ENCODE results near the gene MTA1. TPM values are rescaled to one million over a fixed set of nuclear protein-coding genes. Genes with fewer than 3 reads are reported as not detected.

The MTA1 gene
- total and polyA plus RNA-seq, 2 donors (not counting 1 experiment from before 2014, with no cell fraction given) = 137 to 147 TPM

GRCh38 chr14:105460616-105461015 lies 41.0 kb downstream of the MTA1 start:
- 95% methylated on average over 13 of the region's 17 CpGs for whole genome bisulfite sequencing (ENCODE audit: insufficient coverage)
- H3K9me3 ChIP-seq (ENCODE audit: control extremely low read depth in 1 of 3, control insufficient read depth in 2 of 3, insufficient read depth in 1 of 3, low read length in 2 of 3) = no peaks in the 10 kb centered on the region
- ChIA-PET POLR2A (no interaction called here), CTCF (no interaction called here)
- H3K27me3 ChIP-seq (replicated peaks in 1 of 4; ENCODE audit: control extremely low read depth in 1 of 4, control insufficient read depth in 3 of 4, insufficient read depth in 4 of 4, low read length in 3 of 4) = no peaks in the 10 kb centered on the region
- Mint-ChIP-seq H3K27me3 (no peaks in the 10 kb centered on the region), H3K4me3 (no peak overlapping the region), H3K4me1 (no peaks in the 10 kb centered on the region), H3K9me3 (ENCODE audit: insufficient read depth) (no peaks in the 10 kb centered on the region), H3K27ac (no peak overlapping the region)
- DNase-seq (no peak), ATAC-seq (ENCODE audit: low read depth) (no peak)
- H3K4me2 ChIP-seq (replicated peaks; ENCODE audit: low read depth, low read length, poor library complexity, severe bottlenecking) = no peak overlapping the region
- intact Hi-C loops (cut with micrococcal nuclease) = no loop called here
- H3K36me3 ChIP-seq (replicated peaks in 1 of 2; ENCODE audit: control extremely low read depth in 1 of 2, control insufficient read depth in 1 of 2, extremely low read depth in 1 of 2, insufficient read depth in 2 of 2, low read length in 1 of 2) = peaks cover 0 to 51% of the 10 kb centered on the region in 2 experiments
- peaks cover 4% of the 10 kb centered on the region for H3K79me2 ChIP-seq (ENCODE audit: control insufficient read depth, insufficient read depth, low read length)
- no peak overlapping the region for H2AFZ ChIP-seq (ENCODE audit: insufficient read depth, low read depth, low read length, poor library complexity, severe bottlenecking)
- H3K27ac ChIP-seq (ENCODE audit: low read length in 2 of 2) = no peak overlapping the region
- peaks cover 16% of the 10 kb centered on the region for H4K20me1 ChIP-seq (ENCODE audit: control insufficient read depth, insufficient read depth, low read length, poor library complexity, severe bottlenecking)
- no peak overlapping the region for H3K9ac ChIP-seq (ENCODE audit: low read length)
- TF ChIP-seq CTCF (IDR thresholded peaks at IDR 0.05) = no peak
- no peak for TF ChIP-seq EZH2 (IDR thresholded peaks at IDR 0.05; ENCODE audit: borderline replicate concordance, insufficient read depth, low read depth, low read length, poor library complexity, severe bottlenecking)
- no peak overlapping the region for H3K4me3 ChIP-seq (ENCODE audit: control extremely low read depth in 1 of 5, extremely low read depth in 1 of 5, insufficient read depth in 1 of 5, low read depth in 2 of 5, low read length in 4 of 5)
- H3K4me1 ChIP-seq (ENCODE audit: control insufficient read depth in 2 of 2, insufficient read depth in 2 of 2, low read length in 2 of 2) = no peaks in the 10 kb centered on the region

DNA sequence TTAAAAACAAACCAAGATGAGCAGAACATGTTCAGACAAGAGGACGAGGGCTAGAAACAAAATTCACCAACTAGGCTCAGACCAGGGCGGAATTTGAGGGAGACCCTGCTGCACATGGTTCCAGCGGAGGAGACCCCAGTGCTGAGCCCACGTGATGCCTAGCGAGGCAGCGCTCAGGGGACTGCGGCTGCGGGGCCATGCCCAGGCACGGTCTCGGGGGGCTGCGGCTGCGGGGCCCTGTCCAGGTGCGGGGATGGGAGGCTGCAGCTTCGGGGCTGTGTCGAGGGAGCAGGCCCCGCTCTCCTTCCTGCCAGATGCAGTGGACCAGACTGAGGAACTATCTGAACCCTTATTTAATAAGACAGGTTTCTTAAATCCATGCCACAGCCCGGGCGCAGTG lies 42.3 kb downstream of the MTA1 start:
- no peaks in the 10 kb centered on the region for H3K4me1 ChIP-seq (ENCODE audit: control insufficient read depth in 2 of 2, insufficient read depth in 2 of 2, low read length in 2 of 2)
- H4K20me1 ChIP-seq (ENCODE audit: control insufficient read depth, insufficient read depth, low read length, poor library complexity, severe bottlenecking) = peaks cover 8% of the 10 kb centered on the region
- H3K27ac ChIP-seq (ENCODE audit: low read length in 2 of 2) = no peak overlapping the region
- ChIA-PET POLR2A (no interaction called here), CTCF (interaction anchor here (0.8 to 1.9 kb wide), 3 partner anchors 19 to 90 kb away, joined by 3 to 6 read pairs (median 4); no protein-coding TSS in a partner anchor)
- H3K9me3 Mint-ChIP-seq (ENCODE audit: insufficient read depth) = no peaks in the 10 kb centered on the region
- 96% methylated on average over 18 of the region's 18 CpGs for WGBS (ENCODE audit: insufficient coverage)
- H3K9ac ChIP-seq (ENCODE audit: low read length) = no peak overlapping the region
- H3K9me3 ChIP-seq (ENCODE audit: control extremely low read depth in 1 of 3, control insufficient read depth in 2 of 3, insufficient read depth in 1 of 3, low read length in 2 of 3) = no peaks in the 10 kb centered on the region
- TF ChIP-seq EZH2 (IDR thresholded peaks at IDR 0.05; ENCODE audit: borderline replicate concordance, insufficient read depth, low read depth, low read length, poor library complexity, severe bottlenecking) = no peak
- no peak for TF ChIP-seq CTCF (IDR thresholded peaks at IDR 0.05)
- no peak overlapping the region for H3K4me2 ChIP-seq (replicated peaks; ENCODE audit: low read depth, low read length, poor library complexity, severe bottlenecking)
- H3K4me3 ChIP-seq (ENCODE audit: control extremely low read depth in 1 of 5, extremely low read depth in 1 of 5, insufficient read depth in 1 of 5, low read depth in 2 of 5, low read length in 4 of 5) = no peak overlapping the region
- no peak overlapping the region for H3K27ac Mint-ChIP-seq
- no peak for DNase-seq
- no peak for ATAC-seq (ENCODE audit: low read depth)
- no peaks in the 10 kb centered on the region for H3K27me3 ChIP-seq (replicated peaks in 1 of 4; ENCODE audit: control extremely low read depth in 1 of 4, control insufficient read depth in 3 of 4, insufficient read depth in 4 of 4, low read length in 3 of 4)
- peaks cover 0 to 39% of the 10 kb centered on the region in 2 experiments for H3K36me3 ChIP-seq (replicated peaks in 1 of 2; ENCODE audit: control extremely low read depth in 1 of 2, control insufficient read depth in 1 of 2, extremely low read depth in 1 of 2, insufficient read depth in 2 of 2, low read length in 1 of 2)
- H3K4me1 Mint-ChIP-seq = no peaks in the 10 kb centered on the region
- H3K27me3 Mint-ChIP-seq = no peaks in the 10 kb centered on the region
- intact Hi-C loops (cut with micrococcal nuclease) = no loop called here
- no peak overlapping the region for H2AFZ ChIP-seq (ENCODE audit: insufficient read depth, low read depth, low read length, poor library complexity, severe bottlenecking)
- peaks cover 4% of the 10 kb centered on the region for H3K79me2 ChIP-seq (ENCODE audit: control insufficient read depth, insufficient read depth, low read length)
- H3K4me3 Mint-ChIP-seq = no peak overlapping the region
